SK-N-SH (cell line): ENCODE data around the gene SND1.

ENCODE experiments used
- EP300 ChIP-seq, 2 experiments: IDR thresholded peaks; 2 replicates each; pipeline versions ENCODE4 v1.4.0 to v1.6.1; 2012; ENCODE audit warnings: borderline replicate concordance in 1 of 2, low read depth in 1 of 2, low read length in 1 of 2
- FOXM1 ChIP-seq: IDR thresholded peaks from 2 replicates; pipeline ENCODE4 v1.4.0; 2012; ENCODE audit warnings: low read depth, mild to moderate bottlenecking
- GABPA ChIP-seq: IDR thresholded peaks from 2 replicates; pipeline ENCODE4 v1.4.0; 2012; ENCODE audit warnings: low read depth, mild to moderate bottlenecking
- NRF1 ChIP-seq: IDR thresholded peaks from 2 replicates; pipeline ENCODE4 v1.6.1; 2012; ENCODE audit warnings: low read depth, mild to moderate bottlenecking, low read length
- POLR2AphosphoS5 ChIP-seq: IDR thresholded peaks from 2 replicates; pipeline ENCODE4 v1.6.1; 2012; ENCODE audit warnings: low read depth, low read length
- RAD21 ChIP-seq: IDR thresholded peaks from 2 replicates; pipeline ENCODE4 v1.6.1; 2012; ENCODE audit warnings: mild to moderate bottlenecking, low read length
- RCOR1 ChIP-seq: fragments of 150-350 bp; IDR thresholded peaks from 2 replicates; pipeline ENCODE4 v1.6.1; 2017; ENCODE audit warnings: antibody characterized with exemption, low read length
- SMC3 ChIP-seq: IDR thresholded peaks from 2 replicates; pipeline ENCODE4 v1.6.1; 2012; ENCODE audit warnings: low read depth, low read length, improper control_type of control experiment
- TCF12 ChIP-seq: IDR thresholded peaks from 2 replicates; pipeline ENCODE4 v1.4.0; 2012
- USF1 ChIP-seq: IDR thresholded peaks from 2 replicates; pipeline ENCODE4 v1.4.0; 2012; ENCODE audit warnings: low read depth, borderline replicate concordance
- YY1 ChIP-seq: IDR thresholded peaks from 2 replicates; pipeline ENCODE4 v1.4.0; 2012; ENCODE audit warnings: low read depth, mild to moderate bottlenecking
- TF ChIP-seq, protein P1 (sequence below): fragments of 200-600 bp; sonication (generic); IDR thresholded peaks from 2 replicates; pipeline ENCODE4 v1.6.1; 2017; ENCODE audit warnings: antibody characterized with exemption, mild to moderate bottlenecking, moderate library complexity
- TF ChIP-seq, protein P2 (sequence below): IDR thresholded peaks from 2 replicates; pipeline ENCODE4 v1.4.0; 2012; ENCODE audit warnings: low read depth

DNA sequence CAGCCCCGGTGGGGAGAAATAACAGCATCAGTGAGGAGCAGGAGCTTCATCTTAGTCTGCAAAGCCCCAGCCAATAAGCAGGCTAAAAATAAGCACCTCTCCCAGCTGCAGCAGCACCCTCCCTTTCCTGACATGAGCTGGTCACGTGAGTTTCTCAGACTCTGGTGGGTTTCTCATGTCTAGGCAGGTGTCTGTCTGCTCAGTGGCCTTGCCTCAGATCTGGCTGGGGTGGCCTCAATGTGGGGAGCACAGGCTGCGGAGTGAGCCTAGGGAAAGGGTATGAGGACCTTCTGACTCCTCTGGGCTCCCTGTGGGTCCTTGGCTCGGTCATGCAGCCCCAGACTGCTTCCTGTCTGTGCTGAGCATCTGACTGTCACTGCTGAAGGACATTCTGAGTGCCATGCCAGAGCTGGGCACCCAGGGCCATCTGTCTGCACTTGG, 460.8 kb downstream of the SND1 start:
- TF ChIP-seq SMC3 (no peak), RCOR1 (no peak), FOXM1 (no peak), TCF12 (no peak), RAD21 (no peak), YY1 (no peak), USF1 (no peak), POLR2AphosphoS5 (no peak), NRF1 (no peak), EP300 (IDR thresholded peaks at IDR 0.05; ENCODE audit: borderline replicate concordance in 1 of 2, low read depth in 1 of 2, low read length in 1 of 2) (no peak), GABPA (no peak)
- TF ChIP-seq, protein P1, sequence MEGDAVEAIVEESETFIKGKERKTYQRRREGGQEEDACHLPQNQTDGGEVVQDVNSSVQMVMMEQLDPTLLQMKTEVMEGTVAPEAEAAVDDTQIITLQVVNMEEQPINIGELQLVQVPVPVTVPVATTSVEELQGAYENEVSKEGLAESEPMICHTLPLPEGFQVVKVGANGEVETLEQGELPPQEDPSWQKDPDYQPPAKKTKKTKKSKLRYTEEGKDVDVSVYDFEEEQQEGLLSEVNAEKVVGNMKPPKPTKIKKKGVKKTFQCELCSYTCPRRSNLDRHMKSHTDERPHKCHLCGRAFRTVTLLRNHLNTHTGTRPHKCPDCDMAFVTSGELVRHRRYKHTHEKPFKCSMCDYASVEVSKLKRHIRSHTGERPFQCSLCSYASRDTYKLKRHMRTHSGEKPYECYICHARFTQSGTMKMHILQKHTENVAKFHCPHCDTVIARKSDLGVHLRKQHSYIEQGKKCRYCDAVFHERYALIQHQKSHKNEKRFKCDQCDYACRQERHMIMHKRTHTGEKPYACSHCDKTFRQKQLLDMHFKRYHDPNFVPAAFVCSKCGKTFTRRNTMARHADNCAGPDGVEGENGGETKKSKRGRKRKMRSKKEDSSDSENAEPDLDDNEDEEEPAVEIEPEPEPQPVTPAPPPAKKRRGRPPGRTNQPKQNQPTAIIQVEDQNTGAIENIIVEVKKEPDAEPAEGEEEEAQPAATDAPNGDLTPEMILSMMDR, result no peak
- TF ChIP-seq, protein P2, sequence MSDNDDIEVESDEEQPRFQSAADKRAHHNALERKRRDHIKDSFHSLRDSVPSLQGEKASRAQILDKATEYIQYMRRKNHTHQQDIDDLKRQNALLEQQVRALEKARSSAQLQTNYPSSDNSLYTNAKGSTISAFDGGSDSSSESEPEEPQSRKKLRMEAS, result no peak
